ENCODE results near the gene CCDC80. TPM values are rescaled to one million over a fixed set of nuclear protein-coding genes. Genes with fewer than 3 reads are reported as not detected.

CCDC80 gene
- total and polyA plus RNA-seq, 9 of the 15 experiments (the other 6 are each of a cell fraction or from before 2014, with no cell fraction given) = 0.17 to 2.0 (median 1.1) TPM

GRCh38 chr3:112685956-112686799 is 45.2 kb upstream of the CCDC80 start:
- Histone ChIP-seq H4K20me1 (replicated peaks; ENCODE audit: control insufficient read depth, insufficient read depth, low read length) (no peaks in the 10 kb centered on the region), H3K36me3 (ENCODE audit: control insufficient read depth, insufficient read depth, low read length) (no peaks in the 10 kb centered on the region), H3K27ac (ENCODE audit: extremely low read depth, low read depth, low read length) (no peak overlapping the region), H3K4me1 (replicated peaks in 1 of 2; ENCODE audit: control insufficient read depth in 2 of 2, insufficient read depth in 2 of 2, low read length in 2 of 2) (peaks cover 0 to 3% of the 10 kb centered on the region in 2 experiments; a peak in 3 of 5 replicates), H3K9me3 (replicated peaks; ENCODE audit: control insufficient read depth, insufficient read depth, low read depth, low read length) (no peaks in the 10 kb centered on the region), H2AFZ (ENCODE audit: low read depth, low read length) (no peak overlapping the region), H3K4me3 (no peak overlapping the region), H3K27me3 (ENCODE audit: control insufficient read depth in 2 of 2, insufficient read depth in 2 of 2, low read length in 2 of 2) (no peaks in the 10 kb centered on the region), H3K79me2 (ENCODE audit: control insufficient read depth, insufficient read depth, low read length) (no peaks in the 10 kb centered on the region), H3K4me2 (ENCODE audit: insufficient read depth, low read length) (no peak overlapping the region), H3K9me1 (ENCODE audit: control insufficient read depth, insufficient read depth, low read length) (no peaks in the 10 kb centered on the region), H3K9ac (ENCODE audit: insufficient read depth in 1 of 2, low read depth in 2 of 2, low read length in 2 of 2) (no peak overlapping the region)
- BruUV-seq (replicated peaks) = no TSS peak
- DNase-seq (ENCODE audit: extremely low read depth in 1 of 4, low spot score in 3 of 4) (no peak), ATAC-seq (no peak), FAIRE-seq (no peak)
- ChIA-PET CTCF (ENCODE audit: low intra/inter-chr PET ratio) (no interaction called here), POLR2A (no interaction called here)
- intact Hi-C loops (cut with micrococcal nuclease) = no loop called here
- in situ Hi-C loops (cut with MboI) = no loop called here
- 18% methylated on average over 5 of the region's 5 CpGs for WGBS (ENCODE audit: insufficient coverage, low coverage, missing lambda C conversion rate)
- TF ChIP-seq POLR3G (IDR thresholded peaks at IDR 0.05; ENCODE audit: extremely low read depth, insufficient read length, insufficient replicate concordance) = no peak
- TF ChIP-seq ZNF639 (CRISPR knock-in tag; conservative IDR thresholded peaks at IDR 0.05 in 1 of 2, IDR thresholded peaks at IDR 0.05 in 1 of 2) = no peak
- TF ChIP-seq BCOR (IDR thresholded peaks at IDR 0.05) = no peak
- no peak for TF ChIP-seq NONO (IDR thresholded peaks at IDR 0.05; ENCODE audit: low read depth in 2 of 2, low read length in 1 of 2)
- no peak for TF ChIP-seq U2AF1 (optimal IDR thresholded peaks at IDR 0.05; ENCODE audit: low read depth, low read length)
- no peak for TF ChIP-seq HDAC8 (tag; IDR thresholded peaks at IDR 0.05)
- TF ChIP-seq SAP30 (IDR thresholded peaks at IDR 0.05; ENCODE audit: borderline replicate concordance, insufficient read depth, low read depth, low read length, poor library complexity, severe bottlenecking) = no peak
- no peak for TF ChIP-seq ZNF140 (CRISPR knock-in tag; IDR thresholded peaks at IDR 0.05)
- no peak for TF ChIP-seq ZNF395 (CRISPR knock-in tag; IDR thresholded peaks at IDR 0.05)

Data from K562 (cell line).